GM19025 (cell line): ENCODE results near the gene GRIFIN.

Source experiments
- ATAC-seq: cut with Tn5 transposase; IDR thresholded peaks from one replicate; pipeline ENCODE4 v1.9.1; 2021; ENCODE audit warnings: mild to moderate bottlenecking, low read depth, moderate library complexity; ENCODE audit not compliant: unreplicated experiment

GRIFIN gene

DNA sequence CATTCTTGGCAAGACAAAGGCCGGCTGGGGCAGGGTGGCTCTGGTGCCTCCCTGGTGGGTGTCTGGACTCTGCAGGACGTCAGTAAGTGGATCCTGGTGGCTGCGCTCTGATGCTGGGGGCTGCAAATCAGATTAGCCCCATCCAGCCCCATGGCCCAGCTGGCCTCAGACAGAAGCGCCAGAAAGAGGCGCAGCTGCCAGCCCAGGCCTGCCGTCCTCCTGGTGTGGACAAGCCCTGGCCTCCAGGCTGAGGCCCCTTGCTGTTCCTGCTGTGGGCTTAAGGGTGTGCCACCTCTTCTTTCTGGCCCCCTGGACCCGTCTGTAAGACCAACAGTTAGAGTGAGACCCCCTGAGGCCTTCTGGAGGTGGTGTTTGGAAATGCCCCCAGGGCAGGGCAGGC is 37.5 kb upstream of the GRIFIN start:
- ATAC-seq, result no peak

DNA sequence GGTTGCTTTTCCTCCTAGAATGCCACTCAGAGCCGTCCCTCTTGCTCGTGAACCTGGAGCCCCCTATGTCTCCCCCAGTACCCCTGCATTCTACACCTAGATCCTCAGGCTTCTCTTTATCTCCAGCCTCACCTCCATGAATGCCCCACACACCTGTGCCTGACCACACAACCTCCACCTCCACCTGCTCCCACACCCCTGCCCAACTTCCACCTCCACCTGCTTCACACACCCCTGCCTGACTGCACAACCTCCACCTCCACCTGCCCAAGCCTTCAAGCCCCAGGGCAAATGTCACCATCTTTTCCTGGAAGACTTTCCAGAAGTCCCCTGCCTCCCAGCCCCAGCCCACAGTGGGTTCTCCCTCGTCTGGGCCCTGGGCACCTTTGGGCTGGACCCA is 36.5 kb upstream of the GRIFIN start:
- no peak for ATAC-seq

DNA sequence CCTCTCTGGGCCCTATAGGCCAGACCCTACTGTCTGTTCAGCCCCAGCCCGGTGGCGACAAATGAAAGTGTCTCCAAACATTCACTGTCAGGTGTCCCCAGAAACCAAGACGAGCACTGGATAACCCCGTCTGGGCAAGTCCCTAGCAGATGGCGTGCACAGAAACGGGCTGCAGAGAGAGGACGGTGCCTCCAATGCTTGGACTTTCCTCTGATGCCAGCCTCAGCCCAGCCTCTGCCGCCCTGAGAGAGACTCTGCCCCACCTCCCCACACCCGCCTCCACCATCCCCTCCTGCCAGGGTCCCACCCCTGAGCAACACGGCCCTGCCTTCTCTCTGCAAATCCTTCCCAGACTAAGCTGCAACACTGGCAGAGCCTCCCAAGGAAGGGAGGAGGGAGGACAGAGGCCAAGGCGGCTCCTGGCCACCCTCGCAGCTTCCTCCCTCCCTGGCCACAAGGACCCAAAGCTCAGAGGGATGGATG is 36.0 kb upstream of the GRIFIN start:
- ATAC-seq, result no peak

DNA sequence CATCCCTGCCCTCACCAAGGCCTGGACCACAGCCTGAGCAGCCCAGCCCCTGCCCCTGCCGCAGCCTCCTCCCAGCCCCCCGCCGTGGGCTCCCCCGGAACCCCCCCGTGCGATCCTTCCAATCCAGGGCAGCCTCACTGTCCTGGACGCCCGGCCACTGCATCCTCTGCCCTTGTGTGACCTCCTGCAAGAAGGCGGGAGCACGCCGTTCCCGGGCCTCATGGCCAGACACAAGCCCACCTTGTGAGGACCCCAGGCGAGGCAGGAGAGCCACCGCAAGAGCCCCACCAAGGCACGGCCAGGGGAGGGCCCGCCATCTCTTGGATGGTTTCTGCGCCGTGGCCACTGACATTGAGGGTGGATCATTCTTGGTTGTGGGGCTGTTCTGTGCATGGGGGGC is 35.6 kb upstream of the GRIFIN start:
- no peak for ATAC-seq

DNA sequence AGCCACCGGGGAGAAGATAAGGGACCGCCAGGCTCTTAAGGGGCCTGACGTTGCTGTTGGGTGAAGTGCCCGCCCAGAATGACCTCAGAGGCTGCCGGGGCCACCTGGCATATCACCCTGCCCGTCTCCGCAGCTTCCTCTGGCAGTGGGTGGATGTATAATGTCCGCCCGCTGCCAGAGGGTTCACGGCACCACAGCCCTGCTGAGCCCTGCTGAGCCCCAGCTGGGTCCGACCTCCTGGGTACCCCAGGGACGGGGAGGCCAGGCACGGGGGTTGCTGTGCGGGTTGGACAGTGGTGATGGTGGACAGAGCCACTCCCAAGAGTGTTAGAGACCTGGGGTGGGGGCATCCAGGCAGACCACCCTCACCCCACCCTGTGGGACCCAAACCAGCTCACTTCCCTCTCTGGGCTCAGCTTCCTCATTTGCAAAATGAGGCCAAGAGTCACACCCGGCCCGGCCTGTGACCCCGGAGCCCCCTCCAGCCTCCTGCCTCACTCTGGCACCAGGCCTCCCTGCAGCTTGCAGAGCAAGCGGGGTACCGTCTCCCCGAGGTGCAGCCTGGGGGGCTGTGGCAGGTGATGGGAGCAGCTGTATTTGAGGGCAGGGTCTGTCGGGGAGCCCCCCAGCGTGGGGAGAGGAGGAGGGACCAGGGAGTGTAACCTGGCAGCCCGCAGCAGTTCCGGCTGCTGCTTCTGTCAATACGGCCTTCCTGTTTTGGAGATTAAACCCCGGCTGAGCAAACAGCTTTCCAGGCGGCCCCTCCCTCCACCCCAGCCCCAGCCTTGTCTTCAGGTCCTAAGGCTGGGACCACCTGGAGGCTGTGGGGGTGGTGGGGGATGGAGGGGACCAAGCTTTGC is 34.9 kb upstream of the GRIFIN start:
- ATAC-seq, result no peak

DNA sequence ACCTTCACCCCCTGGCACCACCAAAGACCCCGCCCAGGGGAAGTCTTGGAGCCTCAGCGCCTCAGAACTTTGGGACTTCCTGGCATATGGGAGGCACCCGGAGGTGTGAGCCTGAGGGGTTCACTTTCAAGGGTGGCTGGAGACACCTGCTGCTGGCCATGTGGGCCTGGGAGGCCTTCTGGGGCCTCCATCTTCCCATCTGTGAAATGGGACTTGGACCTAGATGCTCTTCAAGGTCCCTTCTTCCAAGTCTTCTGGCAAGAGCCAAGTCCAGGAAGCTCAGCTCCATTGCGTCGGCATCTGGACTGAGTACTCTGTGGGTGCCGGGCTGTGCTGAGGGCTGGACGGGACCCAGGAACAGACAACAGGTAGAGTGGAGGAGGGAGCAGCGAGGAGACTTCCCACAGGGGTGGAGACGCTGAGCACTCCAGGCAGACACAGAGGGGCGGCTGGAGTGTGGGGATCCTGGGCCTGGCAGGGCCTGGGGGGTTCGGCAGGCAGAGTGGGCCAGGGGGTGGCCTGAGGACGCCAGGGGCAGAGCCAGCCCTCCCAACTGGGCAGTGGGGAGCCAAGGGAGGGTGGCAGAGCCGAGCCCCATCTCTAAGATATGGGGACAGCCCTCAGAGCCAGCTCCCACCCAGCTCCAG is 34.1 kb upstream of the GRIFIN start:
- no peak for ATAC-seq

DNA sequence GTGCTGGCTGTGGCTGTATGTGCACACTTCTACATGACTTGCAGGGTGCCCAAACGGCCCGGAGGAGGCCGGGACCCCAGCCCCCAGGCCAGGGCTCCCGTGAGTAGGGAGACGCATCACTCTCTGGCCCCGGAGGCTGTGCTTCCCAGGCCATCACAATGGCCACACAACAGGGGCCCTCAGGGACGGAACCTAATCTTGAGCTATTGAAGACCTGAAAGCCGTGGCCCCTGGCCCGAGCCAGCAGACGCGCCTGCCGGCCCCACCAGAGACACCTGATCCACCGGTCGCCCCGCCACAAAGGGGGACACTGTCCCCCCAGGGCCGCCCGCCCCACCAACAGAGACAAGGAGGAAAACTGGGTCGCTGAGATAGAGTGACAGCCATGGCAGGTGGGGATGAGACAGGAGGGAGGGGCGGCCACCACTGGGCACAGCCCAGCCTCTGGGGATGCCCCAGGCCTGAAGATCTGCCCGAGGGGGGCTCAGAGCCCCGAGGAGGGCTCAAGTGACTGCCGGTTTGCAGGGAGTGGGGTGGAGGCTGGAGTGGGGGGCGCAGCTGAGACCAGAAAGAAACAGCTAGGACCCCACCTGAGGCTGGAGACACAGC is 33.2 kb upstream of the GRIFIN start:
- ATAC-seq, result no peak

DNA sequence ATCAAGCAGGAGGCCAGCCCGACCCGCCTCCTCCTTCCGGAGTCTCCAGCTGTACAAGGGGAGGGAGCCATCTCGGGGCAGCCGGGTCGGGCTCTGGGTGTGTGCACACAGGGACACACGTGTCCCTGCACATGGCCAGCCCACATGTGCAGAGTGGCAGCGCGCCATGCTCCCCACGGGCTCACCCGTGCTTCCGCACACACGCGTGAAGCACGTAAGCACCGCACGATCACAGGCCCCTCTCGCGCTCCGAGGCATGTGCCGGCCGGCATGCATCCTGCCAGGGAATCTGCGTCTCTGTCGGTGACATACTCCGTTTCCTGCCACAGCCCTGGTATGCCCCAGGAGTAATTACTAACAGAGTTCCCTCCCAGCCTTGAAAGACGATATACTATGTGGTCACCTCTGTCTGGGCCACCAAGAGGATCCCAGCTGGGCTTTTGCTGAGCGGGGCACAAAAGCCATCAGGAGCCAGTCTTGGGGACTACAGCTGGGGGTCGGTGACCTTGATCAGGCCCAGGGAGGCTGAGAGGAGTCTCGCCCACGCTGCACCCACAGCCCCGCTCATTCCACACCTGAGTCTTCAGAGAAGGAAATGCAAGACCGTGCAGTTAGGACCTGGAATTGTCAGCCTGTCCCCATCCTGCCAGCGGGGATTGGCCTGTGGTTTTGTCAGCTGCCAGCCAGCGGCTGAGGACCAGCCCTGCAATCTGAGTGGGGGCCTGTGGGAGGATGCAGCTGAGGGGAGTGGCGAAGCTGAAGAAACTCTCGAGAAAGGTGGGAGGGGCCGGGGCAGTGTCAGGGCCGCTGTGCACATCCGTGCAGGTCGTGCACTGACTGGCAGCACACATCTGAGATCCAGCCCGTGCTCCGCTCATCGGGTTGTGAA is 32.4 kb upstream of the GRIFIN start:
- no peak for ATAC-seq

DNA sequence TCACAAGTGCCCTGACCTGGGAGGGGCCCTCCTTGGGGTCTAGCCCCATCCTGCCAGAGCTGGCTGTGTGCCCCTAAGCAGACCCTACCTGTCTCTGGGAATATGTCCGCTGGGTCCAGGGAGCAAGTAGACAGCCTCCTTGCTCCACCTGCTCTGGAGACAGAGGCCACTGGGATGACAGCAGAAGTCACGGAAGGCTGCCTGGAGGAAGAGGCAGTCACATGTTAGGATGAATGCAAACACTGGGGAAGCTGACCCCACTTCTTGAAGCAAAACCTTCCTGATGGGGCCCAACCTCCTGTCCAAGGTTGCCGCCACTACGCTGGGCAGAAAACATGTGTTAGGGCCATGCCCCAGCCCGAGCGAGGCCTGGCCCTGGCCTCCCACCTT is 31.7 kb upstream of the GRIFIN start:
- ATAC-seq, result no peak

DNA sequence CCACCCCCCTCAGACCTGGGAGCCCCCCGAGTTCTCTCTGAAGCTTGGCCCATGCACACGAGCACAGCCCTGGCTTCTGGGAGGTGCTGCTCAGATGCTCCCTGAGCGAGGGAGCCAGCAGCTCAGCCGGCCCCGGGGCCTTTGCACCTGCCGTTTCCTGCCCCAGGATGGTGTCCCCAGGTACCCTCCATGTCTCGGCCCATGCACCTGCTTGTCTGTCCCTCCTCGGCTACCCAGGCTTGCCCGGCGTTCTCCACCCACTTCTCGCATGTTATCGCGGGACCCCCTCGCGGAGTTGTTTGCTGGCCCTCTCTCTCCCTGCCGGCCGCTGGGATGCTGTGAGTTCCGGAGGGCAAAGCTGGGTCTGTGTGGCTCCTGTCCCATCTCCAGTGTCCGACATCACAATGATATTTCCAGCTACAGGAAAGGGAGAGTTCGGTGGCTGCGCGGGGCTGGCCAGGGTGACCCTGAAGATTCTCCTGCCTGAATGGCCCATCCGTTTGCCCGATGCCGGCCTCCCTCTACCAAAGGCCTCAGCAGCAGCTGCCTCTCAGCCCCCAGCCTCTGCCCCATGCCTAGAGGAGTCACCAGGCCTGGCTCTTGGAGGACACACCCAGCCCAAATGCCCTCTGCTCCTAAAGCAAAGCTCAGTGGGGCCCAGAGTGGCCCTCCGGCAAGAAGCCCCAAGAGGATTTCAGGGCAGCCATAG is 31.2 kb upstream of the GRIFIN start:
- no peak for ATAC-seq

DNA sequence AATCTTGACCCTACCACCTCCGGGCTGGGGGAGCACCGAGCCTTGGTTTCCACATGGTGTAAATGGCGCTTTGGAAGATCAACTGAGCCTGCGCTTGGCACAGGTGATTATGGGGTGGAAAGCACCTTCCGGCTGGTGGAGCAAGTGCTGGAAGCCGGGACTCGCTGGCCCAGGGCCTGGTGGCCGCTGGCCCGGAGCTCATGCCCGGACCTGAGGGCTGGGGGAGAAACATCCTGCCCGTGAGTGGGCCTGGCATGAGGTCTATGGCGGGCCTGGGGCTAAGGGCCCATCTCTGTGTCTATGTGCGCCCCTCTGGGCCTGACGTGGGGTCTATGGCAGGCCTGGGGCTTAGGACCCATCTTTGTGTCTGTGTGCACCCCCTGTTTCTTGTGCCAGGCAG is 29.2 kb upstream of the GRIFIN start:
- no peak for ATAC-seq

DNA sequence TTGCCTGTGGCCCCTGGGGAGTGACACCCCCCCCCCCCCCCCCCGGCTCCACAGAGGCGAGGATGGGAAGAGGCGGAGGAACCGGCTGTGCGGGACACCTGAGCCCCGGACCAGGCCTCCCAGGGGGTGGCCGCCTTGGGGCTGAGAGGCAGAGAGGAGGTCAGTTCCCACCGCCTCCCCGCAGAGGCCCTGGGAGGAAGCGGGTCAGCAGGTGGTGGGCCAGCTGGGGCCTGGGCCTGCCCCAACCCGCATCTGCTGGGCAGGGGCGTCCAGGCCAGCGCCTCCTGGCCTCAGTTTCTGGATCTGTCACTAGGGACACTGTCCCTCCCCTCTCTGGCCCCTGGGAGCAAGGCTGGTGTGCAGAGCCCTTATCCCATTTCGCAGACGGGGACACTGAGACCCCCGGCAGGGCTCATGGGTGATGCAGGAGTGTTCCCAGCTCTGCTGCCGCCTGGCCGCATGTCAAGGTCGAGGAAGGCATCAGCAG is 28.7 kb upstream of the GRIFIN start:
- no peak for ATAC-seq

DNA sequence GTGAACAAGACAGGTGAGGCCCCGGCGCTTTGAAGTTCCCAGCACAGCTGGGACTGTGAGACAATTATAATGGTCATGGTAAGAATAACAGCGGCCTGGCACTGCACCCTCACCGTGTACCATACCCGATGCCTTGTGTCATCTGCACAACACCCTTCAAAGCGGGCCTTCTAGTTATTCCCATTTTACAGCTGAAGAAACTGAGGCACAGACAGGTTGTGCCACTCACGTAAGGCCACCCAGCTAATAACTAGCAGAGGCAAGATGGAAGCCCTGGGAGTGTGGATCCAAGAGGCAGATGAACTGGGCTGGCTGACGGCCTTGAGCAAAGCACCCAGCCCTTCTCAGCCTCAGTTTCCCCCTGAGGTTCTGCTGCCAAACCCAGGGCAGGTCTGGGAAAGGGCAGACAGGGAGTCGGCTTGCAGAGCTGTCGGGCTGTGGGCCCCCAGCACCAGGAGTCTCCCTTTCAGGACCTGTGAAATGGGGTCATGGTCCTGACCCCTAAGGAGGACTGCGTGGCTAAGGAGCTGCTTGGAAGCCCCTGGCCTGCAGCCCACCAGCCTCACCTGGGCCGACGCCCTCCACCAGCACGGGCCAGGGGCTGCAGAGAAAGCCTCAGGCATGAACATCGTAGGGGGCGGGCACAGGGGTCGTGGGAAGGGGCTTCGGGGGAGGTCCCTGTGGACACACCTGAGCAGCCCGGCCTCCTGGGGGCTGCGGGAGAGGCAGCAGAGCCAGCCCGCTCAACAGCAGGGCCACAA is 28.1 kb upstream of the GRIFIN start:
- ATAC-seq, result no peak

DNA sequence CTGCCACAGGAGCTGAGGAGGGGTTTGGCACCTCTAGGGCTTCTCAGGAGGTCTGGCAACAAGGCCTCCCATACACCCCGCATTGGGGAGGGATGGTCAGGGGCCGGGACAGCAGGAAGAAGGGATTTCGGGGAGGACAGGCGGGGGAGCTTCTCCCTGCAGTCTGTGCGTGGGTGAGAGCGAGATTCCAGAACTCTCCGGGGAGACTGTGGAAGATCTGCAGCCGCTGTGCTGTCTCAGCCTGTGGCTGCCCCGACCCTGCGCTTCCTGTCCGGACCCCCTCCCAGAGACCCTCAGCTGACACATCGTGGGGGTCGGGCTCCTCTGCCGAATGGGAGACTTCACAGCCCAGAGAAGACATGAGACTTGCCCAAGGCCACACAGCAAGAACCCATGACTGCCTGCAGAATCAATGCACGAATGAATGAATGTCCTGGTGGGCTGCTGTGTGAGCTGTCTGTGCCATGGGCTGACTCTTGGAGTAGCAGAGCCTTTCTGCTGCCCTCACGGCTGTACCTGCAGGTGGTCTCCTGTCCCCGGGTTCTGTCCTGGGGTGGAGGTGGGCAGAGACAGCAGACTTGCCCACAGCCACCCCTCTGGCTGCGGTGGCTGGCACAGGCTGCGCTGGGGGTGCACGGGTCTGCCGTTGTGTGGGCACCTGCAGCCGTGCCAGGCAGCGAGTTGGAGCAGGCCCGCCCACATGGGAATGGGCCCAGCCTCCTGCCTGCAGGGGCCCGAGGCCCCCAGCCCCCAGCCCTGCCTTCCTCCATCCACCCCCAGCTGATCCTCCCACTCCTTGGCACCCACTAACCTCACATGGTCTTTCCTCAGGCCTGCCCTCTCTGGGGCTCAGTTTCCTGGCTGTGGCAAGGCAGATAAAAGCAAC is 27.1 kb upstream of the GRIFIN start:
- no peak for ATAC-seq

DNA sequence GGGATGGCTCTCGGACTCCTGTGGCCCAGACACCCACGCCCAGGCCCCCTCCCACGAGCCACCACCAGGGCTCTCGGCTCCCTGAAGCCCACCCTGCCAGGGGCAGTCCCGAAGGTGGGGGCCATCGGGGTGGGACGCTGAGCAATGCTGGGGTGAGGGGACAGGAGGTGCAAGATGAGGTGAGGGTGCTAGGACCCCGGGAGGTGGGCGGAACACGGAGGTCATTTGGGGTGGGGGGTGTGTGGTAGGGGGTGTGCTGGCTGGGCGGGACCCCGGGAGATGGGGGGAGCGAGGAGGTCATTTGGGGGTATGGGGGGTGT is 26.4 kb upstream of the GRIFIN start:
- no peak for ATAC-seq

DNA sequence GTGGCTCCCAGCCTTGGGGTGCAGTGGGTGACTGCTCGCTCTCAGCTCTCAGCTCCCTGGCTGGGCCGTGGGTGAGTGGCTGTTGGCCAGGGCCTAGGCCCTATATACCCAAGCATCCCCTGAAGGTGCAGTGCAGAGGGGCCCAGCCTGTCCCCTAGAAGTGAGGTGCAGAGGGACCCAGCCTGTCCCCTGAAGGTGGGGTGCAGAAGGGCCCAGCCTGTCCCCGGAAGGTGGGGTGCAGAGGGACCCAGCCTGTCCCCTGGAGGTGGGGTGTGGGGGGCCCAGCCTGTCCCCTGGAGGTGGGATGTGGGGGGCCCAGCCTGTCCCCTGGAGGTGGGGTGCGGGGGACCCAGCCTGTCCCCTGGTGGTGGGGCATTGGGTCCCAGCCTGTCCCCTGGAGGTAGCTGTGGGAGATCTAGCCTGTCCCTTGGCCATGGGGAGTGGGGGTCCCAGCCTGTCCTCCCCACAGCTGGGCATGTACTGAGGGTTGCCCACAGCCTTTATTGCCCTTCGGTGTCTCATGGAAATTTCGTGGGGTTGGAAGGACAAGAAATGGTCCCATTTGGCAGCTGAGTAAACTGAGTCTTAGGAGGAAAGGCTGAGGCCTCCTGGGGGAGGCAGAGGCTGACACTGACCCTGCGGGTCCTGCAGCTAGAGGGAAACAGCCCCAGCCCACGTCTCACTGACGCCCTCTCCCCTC is 25.9 kb upstream of the GRIFIN start:
- no peak for ATAC-seq

DNA sequence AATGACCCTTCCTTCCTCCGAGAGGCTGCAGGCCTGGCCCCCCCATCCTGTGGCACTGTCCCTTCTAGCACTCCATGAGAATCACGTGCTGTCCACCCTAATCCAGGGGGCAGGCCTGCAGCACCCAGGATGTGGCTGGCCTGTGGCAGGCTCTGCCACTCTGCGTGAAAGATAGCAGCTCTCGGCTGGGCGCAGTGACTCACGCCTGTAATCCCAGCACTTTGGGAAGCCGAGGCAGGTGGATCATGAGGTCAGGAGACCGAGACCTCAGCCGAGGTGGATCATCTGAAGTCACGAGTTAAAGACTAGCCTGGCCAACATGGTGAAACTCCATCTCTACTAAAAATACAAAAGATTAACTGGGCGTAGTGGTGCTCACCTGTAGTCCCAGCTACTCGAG is 24.5 kb upstream of the GRIFIN start:
- ATAC-seq, result no peak
